GM21528 (cell line): ENCODE measurements around the gene KIAA1958.

Experiments
- ATAC-seq: cut with Tn5 transposase; IDR thresholded peaks from one replicate; pipeline ENCODE4 v1.9.1; 2021; ENCODE audit warnings: mild to moderate bottlenecking, moderate library complexity; ENCODE audit not compliant: unreplicated experiment, low FRiP score

The KIAA1958 gene, protein sequence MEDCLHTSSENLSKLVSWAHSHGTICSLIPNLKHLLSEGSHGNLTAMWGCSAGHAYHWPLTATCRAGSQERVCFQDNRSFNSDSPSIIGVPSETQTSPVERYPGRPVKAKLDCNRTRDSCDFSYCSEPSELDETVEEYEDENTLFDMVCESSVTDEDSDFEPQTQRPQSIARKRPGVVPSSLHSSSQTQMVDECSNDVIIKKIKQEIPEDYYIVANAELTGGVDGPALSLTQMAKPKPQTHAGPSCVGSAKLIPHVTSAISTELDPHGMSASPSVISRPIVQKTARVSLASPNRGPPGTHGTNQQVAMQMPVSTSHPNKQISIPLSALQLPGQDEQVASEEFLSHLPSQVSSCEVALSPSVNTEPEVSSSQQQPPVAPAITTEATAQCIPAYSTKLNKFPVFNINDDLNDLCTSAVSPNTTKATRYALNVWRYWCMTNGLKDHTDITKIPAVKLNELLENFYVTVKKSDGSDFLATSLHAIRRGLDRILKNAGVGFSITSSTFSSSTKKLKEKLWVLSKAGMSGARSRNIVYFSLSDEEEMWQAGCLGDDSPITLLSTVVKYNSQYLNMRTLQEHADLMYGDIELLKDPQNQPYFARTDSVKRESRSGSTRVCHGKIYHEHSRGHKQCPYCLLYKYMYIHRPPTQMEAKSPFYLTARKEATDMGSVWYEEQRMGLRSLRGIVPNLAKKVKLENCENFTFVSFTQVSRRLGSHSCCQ

DNA sequence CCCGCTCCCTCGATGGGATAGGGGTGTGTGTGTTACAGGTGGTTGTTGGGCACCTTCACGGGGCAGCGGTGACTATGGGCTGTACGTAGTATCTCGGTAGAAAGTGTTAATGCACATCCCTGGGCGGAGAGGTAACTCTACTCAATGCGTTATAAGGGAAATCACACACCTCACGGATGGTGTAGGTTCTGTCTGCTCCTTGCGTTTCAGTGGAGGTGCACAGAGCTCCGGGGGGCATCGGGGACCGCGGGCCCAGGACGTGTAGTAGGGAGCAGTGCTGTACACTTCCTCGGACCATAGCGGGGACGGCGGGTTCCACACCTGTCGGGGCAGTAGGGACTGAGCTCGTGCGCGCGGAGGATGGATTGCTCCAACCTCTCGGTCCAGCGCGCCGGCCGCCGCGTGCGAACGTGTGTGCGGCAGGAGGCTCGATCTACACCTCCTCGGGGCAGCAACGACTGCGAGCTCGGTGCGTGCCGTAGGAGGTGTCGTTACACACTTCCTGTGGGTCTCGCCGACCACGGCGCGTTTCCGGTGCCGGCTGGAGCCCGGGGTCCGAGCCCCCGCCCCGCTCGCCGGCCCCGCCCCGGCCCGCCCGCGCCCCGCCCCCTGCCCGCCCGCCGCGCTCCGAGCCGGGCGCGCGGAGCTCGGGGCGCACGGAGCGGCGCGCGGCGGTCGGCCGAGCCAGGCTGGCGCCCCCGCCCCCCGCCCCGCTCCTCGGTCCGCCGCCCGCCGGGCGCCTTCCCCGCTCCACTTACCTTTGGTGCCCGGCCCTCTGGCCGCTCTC is at the start of gene KIAA1958:
Gene KIAA1958, plus strand, starts transcription at position 607 of the 787 bp plus-strand sequence. CDS start 87,254 bp downstream, outside the sequence.
- peak; percentile 94 for ATAC-seq

- ATAC-seq = no peak
Measured at GRCh38 chr9:112437406-112437805, 49.2 kb upstream of the KIAA1958 start.

DNA sequence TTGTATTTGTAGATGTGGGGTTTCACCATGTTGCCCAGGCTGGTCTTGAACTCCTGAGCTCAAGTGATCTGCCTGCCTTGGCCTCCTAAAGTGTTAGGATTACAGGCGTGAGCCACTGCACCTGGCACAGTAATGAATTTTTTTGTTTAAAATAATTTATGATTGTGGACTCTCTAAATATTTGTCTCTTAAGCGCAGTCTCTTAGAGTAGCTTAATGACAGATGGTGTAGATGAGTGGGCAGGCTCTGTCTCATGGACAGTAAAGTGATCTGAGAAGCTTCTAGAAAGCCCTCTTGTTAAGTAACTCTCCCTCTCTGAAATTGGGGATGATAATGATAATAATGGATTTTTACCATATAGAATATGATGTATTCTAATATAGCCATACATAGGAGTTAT is 47.5 kb upstream of the KIAA1958 start:
- no peak for ATAC-seq

DNA sequence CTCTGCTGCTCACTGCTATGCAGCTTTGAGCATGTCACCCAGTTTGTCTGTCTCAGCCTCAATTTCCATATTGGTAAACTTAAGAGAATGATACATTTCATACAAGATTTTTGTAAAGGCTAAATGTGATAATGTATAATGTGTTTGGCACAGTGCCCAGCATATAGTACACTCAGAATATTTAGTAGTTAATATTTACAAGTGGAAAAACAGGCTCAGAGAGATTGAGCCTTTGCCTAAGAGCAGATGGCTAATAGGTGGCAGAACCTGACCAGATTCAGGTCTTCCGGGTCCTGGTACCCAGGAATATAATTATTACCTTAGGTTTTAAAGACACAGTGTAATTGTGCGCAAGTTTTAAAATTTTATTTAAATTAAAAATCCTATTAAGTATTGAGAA is 46.8 kb upstream of the KIAA1958 start:
- ATAC-seq = no peak

- no peak for ATAC-seq
Measured at GRCh38 chr9:112443200-112443599, 43.4 kb upstream of the KIAA1958 start.

GRCh38 chr9:112443636-112444035 is 43.0 kb upstream of the KIAA1958 start:
- no peak for ATAC-seq

DNA sequence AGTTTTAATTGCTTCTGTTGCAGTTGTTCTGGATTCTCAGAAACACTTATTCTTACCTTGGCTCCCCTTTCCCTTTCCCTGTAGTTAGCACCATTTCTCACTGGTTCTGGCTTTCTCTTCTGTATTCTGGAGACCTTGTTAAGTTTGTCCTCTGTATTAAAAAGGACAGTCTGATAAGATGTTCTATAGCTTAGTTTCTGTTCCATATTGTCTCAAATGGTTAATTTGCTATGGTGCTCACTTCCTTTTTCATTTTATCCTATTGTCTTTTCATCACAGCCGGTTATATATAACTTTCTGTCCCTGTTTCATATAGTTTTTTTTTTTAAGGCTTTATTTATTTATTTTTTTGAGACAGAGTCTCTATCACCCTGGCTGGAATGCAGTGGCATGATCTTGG is 41.4 kb upstream of the KIAA1958 start:
- no peak for ATAC-seq

DNA sequence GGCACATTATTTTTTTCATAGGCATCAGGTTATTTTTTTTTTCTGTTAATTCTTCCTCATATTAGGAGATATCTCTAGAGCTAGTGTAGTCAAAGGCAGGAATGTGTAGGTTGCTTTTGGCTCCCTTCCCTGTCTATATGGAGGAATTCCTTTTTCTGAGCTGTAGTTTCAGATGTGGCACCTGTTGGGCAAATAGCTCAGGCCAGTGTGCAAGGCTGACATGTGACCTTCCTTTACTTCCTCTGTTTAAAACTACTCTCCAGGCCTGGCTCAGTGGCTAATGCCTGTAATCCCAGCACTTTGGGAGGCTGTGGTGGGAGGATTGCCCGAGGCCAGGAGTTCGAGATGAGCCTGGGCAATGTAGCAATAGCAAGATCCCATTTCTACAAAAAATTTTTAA is 40.5 kb upstream of the KIAA1958 start:
- ATAC-seq = no peak

DNA sequence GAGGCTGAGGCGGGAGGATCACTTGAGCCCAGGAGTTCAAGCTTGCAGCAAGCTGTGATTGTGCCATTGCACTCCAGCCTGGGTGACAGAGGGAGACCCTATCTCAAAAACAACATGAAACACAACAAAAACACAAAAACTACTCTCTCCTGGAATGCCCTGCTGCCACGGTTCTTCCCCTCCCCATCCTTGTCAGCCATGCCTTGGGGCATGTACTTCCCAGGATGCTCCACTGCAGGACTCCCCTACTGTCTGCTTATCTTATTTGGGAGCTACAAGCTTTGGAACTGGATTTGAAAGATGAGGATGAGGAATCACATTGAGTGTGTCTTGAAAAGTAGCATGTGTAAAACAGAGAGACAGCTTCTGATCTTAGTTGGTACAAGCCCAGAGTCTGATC is 40.1 kb upstream of the KIAA1958 start:
- no peak for ATAC-seq

- ATAC-seq = no peak
Measured at GRCh38 chr9:112447283-112447761, 39.3 kb upstream of the KIAA1958 start.

DNA sequence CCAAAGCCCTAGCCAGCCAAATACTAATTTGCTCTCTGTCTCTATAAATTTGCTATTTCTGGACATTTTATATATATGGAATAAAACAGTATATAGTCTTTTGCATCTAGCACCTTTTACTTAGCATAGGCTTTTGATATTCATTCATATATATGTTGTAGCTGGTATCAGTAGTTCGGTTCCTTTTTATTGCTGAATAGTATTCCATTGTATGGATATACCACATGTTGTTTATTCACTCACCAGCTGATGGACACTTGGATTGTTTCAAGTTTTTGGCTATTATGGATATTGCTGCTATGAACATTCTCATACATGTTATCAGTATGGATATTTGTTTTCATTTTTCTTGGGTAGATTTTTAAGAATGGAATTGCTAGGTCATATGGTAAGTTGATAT is 23.8 kb upstream of the KIAA1958 start:
- no peak for ATAC-seq

GRCh38 chr9:112465352-112465751 is 21.3 kb upstream of the KIAA1958 start:
- ATAC-seq = no peak

DNA sequence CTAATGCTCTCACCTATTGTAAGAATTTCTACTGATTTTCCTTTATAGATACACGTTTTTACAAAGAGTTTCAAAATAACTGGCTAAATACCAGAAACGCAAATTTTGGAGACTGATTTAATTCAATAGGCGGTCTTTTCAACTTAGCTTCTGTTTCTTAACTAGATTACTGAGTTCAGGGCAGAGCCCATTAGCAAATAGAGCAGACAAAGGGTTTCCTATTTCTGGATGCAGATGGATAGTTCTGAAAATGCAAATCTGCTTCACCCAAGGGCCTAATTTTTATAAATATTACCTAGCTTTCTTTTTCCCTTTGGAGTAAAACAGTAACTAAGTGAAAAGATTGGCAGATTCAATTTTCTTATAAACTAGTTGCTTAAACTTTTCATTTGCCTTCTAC is 13.6 kb upstream of the KIAA1958 start:
- no peak for ATAC-seq

- ATAC-seq = no peak
Measured at GRCh38 chr9:112473986-112474385, 12.6 kb upstream of the KIAA1958 start.

- no peak for ATAC-seq
Measured at GRCh38 chr9:112475318-112475717, 11.3 kb upstream of the KIAA1958 start.

DNA sequence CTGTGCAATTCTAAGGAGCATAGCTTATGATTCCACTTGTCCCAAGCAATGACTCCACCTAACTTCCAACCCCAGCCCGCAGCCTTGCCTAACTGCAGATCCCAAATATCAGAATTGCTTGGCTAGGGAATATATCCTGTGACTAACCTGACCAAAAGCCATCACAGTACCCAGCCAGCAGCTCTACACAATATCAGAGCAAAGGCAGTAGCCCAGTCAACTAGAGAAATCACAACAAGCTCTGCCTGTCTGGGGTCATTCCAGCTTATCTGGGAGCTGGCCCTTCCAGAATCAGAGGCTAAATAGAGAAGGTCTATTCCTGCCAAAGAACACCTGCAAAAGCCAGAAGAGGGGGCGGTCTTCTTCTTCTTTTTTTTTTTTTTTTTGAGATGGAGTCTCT is 9.3 kb upstream of the KIAA1958 start:
- no peak for ATAC-seq

DNA sequence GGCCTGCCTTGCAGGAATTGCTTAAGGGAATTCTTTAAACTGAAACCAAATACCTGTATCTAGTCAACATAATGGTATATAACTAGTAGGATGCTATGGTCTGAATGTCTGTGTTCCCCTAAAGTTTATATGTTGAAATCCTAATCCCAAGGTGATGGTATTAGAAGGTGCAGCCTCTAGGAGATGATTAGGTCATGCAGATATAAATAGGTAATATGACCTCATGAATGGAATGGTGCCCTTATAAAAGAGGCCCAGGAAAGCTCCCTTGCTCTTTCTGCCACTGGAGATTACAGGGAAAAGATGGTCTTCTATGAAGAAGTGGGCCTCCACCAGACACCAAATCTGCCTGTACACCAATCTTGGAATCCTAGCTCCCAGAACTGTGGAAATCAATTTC is 7.4 kb upstream of the KIAA1958 start:
- no peak for ATAC-seq

DNA sequence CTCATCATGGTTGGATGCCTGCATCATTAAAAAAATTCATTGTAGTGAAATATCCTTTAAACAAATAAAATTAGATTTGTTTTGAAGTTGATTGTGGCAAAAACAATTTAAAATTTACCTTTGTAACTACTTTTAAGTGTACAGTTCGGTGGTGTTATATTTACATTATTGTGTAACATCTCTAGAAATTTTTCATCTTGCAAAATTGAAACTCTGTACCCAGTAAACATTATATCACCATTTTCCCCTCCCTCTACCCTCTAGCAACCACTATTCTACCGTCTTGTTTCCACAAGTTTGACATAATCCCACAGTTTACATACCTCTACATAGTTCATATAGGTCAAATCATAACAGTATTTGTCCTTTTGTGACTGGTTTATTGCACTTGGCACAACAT is 2.0 kb upstream of the KIAA1958 start:
- no peak for ATAC-seq

DNA sequence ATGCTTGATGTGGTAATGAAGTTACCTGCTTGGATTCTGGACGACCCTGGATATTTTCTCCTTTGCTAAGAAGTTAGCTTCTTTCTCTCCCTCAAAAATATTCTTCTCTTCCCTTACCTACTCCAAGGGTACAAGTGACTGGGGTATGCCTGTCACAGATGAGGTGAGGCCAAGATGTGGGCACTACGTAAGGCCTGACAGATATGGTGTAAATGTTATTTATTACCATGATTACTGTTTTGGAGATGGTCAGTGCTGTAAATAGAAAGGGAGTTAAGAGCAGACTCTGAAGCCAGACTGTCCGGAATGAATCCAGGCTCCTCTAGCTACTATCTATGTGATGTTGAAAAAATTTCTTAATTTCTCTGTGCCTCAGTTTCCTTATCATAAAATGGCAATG is 1.1 kb upstream of the KIAA1958 start:
- no peak for ATAC-seq

- ATAC-seq = peak; percentile 50
Measured at GRCh38 chr9:112487008-112487798, 576 bp downstream of the KIAA1958 start.
